ENCODE measurements around the gene NEK5. TPM values are rescaled to one million over a fixed set of nuclear protein-coding genes. Genes with fewer than 3 reads are reported as not detected.

NEK5 gene
- total RNA-seq, 1 donor from 2014 or later, result 0.97 TPM

- no peaks in the 10 kb centered on the region for H3K9me3 Mint-ChIP-seq (ENCODE audit: unreplicated experiment)
- peaks cover 11% of the 10 kb centered on the region for H3K27me3 Mint-ChIP-seq (ENCODE audit: unreplicated experiment)
- peaks cover 18% of the 10 kb centered on the region for H3K36me3 Mint-ChIP-seq (ENCODE audit: low read depth, unreplicated experiment)
- no peak for DNase-seq (ENCODE audit: low spot score)
- no peak overlapping the region for H3K27ac Mint-ChIP-seq (ENCODE audit: unreplicated experiment)
- peak overlapping the region; percentile 21 for H3K4me3 Mint-ChIP-seq (ENCODE audit: unreplicated experiment)
- H3K4me1 Mint-ChIP-seq (ENCODE audit: unreplicated experiment), result peaks cover 20% of the 10 kb centered on the region
- TF ChIP-seq CTCF (IDR thresholded peaks at IDR 0.05; ENCODE audit: unreplicated experiment), result no peak
These were observed 118.9 kb downstream of the NEK5 start for GRCh38 chr13:52009946-52010345.

- Mint-ChIP-seq H3K27ac (ENCODE audit: unreplicated experiment) (no peak overlapping the region), H3K4me1 (ENCODE audit: unreplicated experiment) (peaks cover 12% of the 10 kb centered on the region), H3K9me3 (ENCODE audit: unreplicated experiment) (no peaks in the 10 kb centered on the region), H3K36me3 (ENCODE audit: low read depth, unreplicated experiment) (peaks cover 17% of the 10 kb centered on the region), H3K27me3 (ENCODE audit: unreplicated experiment) (peaks cover 5% of the 10 kb centered on the region), H3K4me3 (ENCODE audit: unreplicated experiment) (peak overlapping the region; percentile 24)
- no peak for DNase-seq (ENCODE audit: low spot score)
- TF ChIP-seq CTCF (IDR thresholded peaks at IDR 0.05; ENCODE audit: unreplicated experiment), result no peak
These were observed 122.2 kb downstream of the NEK5 start for GRCh38 chr13:52006523-52007245.

- TF ChIP-seq CTCF (IDR thresholded peaks at IDR 0.05; ENCODE audit: unreplicated experiment), result no peak
- no peak for DNase-seq (ENCODE audit: low spot score)
These were observed 122.9 kb downstream of the NEK5 start for GRCh38 chr13:52005841-52006522.

GRCh38 chr13:52004511-52005170 lies 124.2 kb downstream of the NEK5 start:
- DNase-seq (ENCODE audit: low spot score), result no peak
- peaks cover 4% of the 10 kb centered on the region for H3K27me3 Mint-ChIP-seq (ENCODE audit: unreplicated experiment)
- no peak overlapping the region for H3K4me3 Mint-ChIP-seq (ENCODE audit: unreplicated experiment)
- peaks cover 10% of the 10 kb centered on the region for H3K4me1 Mint-ChIP-seq (ENCODE audit: unreplicated experiment)
- H3K27ac Mint-ChIP-seq (ENCODE audit: unreplicated experiment), result peak overlapping the region; percentile 39
- H3K9me3 Mint-ChIP-seq (ENCODE audit: unreplicated experiment), result no peaks in the 10 kb centered on the region
- H3K36me3 Mint-ChIP-seq (ENCODE audit: low read depth, unreplicated experiment), result peaks cover 17% of the 10 kb centered on the region
- TF ChIP-seq CTCF (IDR thresholded peaks at IDR 0.05; ENCODE audit: unreplicated experiment), result no peak

More at GRCh38 chr13:52005841-52006522, 122.9 kb downstream of the NEK5 start:
- H3K9me3 Mint-ChIP-seq (ENCODE audit: unreplicated experiment), result no peaks in the 10 kb centered on the region
- peaks cover 13% of the 10 kb centered on the region for H3K4me1 Mint-ChIP-seq (ENCODE audit: unreplicated experiment)
- no peak overlapping the region for H3K27ac Mint-ChIP-seq (ENCODE audit: unreplicated experiment)
- no peak overlapping the region for H3K4me3 Mint-ChIP-seq (ENCODE audit: unreplicated experiment)
- peaks cover 17% of the 10 kb centered on the region for H3K36me3 Mint-ChIP-seq (ENCODE audit: low read depth, unreplicated experiment)
- H3K27me3 Mint-ChIP-seq (ENCODE audit: unreplicated experiment), result peaks cover 5% of the 10 kb centered on the region
